Lung (tissue), 12 donors: ENCODE measurements around the gene CENPL. TPM values are rescaled to one million over a fixed set of nuclear protein-coding genes. Genes with fewer than 3 reads are reported as not detected.

Source experiments
- ATAC-seq: fragments of 200-7000 bp; cut with Tn5 transposase; one replicate; pipeline ENCODE4 v1.9.1; 2020; ENCODE audit warnings: moderate number of reproducible peaks; ENCODE audit not compliant: insufficient read depth, low FRiP score
- DNase-seq, 3 donors: peaks; one replicate each; pipeline ENCODE4 v3.0.0-alpha.2; 2013 to 2017
- H3K27ac ChIP-seq, 2 donors: one replicate each; pipeline ENCODE4 v1.5.1; 2013; ENCODE audit warnings: mild to moderate bottlenecking in 2 of 2, moderate library complexity in 2 of 2, control low read depth in 1 of 2, inconsistent platforms in 1 of 2, low read depth in 1 of 2, low read length in 1 of 2
- H3K27me3 ChIP-seq, 3 donors: one replicate each; pipeline ENCODE4 v1.5.1; 2013; ENCODE audit warnings: low read length in 2 of 3; ENCODE audit not compliant: control insufficient read depth in 3 of 3, insufficient read depth in 3 of 3
- H3K36me3 ChIP-seq, 4 donors: one replicate each; pipeline ENCODE4 v1.5.1; 2013; ENCODE audit warnings: low read length in 4 of 4, mild to moderate bottlenecking in 1 of 4, moderate library complexity in 1 of 4; ENCODE audit not compliant: control insufficient read depth in 4 of 4, insufficient read depth in 4 of 4
- H3K4me1 ChIP-seq, 5 donors: one replicate each; pipeline ENCODE4 v1.5.1; 2013; ENCODE audit warnings: low read length in 5 of 5, mild to moderate bottlenecking in 2 of 5, moderate library complexity in 1 of 5; ENCODE audit not compliant: control insufficient read depth in 5 of 5, insufficient read depth in 5 of 5
- H3K4me3 ChIP-seq: one replicate; pipeline ENCODE4 v1.5.1; 2013; ENCODE audit warnings: mild to moderate bottlenecking, control low read depth, moderate library complexity
- H3K9ac ChIP-seq, 2 donors: one replicate each; pipeline ENCODE4 v1.5.1; 2013; ENCODE audit warnings: low read length in 2 of 2, control low read depth in 1 of 2; ENCODE audit not compliant: insufficient read depth in 1 of 2
- H3K9me3 ChIP-seq, 4 donors: one replicate each; pipeline ENCODE4 v1.5.1; 2013; ENCODE audit warnings: low read length in 3 of 4, mild to moderate bottlenecking in 1 of 4, moderate library complexity in 1 of 4; ENCODE audit not compliant: control insufficient read depth in 4 of 4, insufficient read depth in 3 of 4
- WGBS, 2 donors: extraction: QIAGEN DNeasy Blood & Tissue Kit; methylation state at CpG; one replicate each; pipeline ENCODE4 v1.1.7; 2013; 5-methylcytosine and 5-hydroxymethylcytosine counted together
- polyA plus RNA-seq, 2 donors: library from polyadenylated mRNA; stranded (reverse); fragments of 200-250 nt; gene quantifications; one replicate each; pipeline ENCODE4 v1.2.1, GENCODE V29; 2013
- total RNA-seq, 2 donors: library from RNA; depleted of rRNA in 1 of 2; stranded (reverse); fragments of >200 nt in 1 of 2; gene quantifications; one replicate each; pipeline ENCODE4 v1.2.1, GENCODE V29; 2014 to 2021
- TF ChIP-seq, protein P1 (sequence below): IDR thresholded peaks from 2 replicates; pipeline ENCODE4 v1.5.1; 2012; ENCODE audit warnings: mild to moderate bottlenecking; ENCODE audit errors: control extremely low read depth, extremely low read depth
- donor health status: control.
- donor health status: control.
- donor health status: Bipolar disorder and iron deficiency.
- donor health status: healthy.
- donor health status: DM: yes; HTN: yes; CAD: no.

CENPL gene
- total and polyA plus RNA-seq, 4 donors: 1.8 to 8.5 (median 4.5) TPM

DNA sequence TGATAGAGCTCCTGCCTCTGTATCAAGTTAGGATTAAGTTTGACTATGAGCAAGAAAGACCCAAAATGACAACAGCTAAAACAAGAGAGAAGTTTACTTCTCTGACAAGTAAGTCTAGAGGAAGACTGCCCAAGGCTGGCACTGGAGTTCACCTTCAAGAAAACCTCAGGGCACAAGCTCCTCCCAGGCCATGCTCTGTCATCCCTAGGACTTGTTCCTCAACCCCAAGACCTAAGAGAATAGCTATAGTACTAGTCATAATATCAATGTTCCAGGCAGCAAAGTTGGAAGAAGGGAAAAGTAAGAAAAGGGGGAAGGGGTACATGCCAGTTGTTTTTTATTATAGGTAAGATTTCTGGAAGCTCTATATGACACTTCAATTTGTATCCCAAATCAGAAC lies 26.6 kb downstream of the CENPL start:
- H3K36me3 ChIP-seq: peaks cover 1 to 9% (median 6%) of the 10 kb centered on the region in 4 donors
- no peak for ATAC-seq
- TF ChIP-seq, protein P1, sequence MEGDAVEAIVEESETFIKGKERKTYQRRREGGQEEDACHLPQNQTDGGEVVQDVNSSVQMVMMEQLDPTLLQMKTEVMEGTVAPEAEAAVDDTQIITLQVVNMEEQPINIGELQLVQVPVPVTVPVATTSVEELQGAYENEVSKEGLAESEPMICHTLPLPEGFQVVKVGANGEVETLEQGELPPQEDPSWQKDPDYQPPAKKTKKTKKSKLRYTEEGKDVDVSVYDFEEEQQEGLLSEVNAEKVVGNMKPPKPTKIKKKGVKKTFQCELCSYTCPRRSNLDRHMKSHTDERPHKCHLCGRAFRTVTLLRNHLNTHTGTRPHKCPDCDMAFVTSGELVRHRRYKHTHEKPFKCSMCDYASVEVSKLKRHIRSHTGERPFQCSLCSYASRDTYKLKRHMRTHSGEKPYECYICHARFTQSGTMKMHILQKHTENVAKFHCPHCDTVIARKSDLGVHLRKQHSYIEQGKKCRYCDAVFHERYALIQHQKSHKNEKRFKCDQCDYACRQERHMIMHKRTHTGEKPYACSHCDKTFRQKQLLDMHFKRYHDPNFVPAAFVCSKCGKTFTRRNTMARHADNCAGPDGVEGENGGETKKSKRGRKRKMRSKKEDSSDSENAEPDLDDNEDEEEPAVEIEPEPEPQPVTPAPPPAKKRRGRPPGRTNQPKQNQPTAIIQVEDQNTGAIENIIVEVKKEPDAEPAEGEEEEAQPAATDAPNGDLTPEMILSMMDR: no peak

DNA sequence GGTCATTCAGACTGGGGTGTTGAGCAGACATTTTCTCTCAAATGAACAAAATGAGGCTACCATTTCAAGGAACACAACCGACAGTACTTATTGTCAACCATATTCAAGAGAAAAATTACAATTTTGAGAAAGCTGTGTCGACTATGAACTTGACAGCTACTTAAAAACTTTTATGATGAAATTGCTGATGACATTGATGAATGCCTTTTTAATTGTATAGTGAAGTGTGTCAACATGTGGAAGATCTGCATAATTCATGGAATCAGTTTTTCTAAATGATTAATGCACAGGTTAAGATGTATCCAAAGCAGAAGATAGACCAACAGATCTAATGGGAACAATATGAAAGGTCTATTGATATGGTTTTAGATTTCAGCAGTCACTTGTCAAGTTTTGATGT lies 34.8 kb downstream of the CENPL start:
- TF ChIP-seq, protein P1: no peak
- Histone ChIP-seq H3K4me1 (no peaks in the 10 kb centered on the region), H3K36me3 (peaks cover under 1 to 11% (median 3%) of the 10 kb centered on the region in 4 donors), H3K4me3 (no peak overlapping the region), H3K27ac (no peak overlapping the region), H3K27me3 (no peaks in the 10 kb centered on the region), H3K9me3 (peaks cover 0 to 3% (median 0%) of the 10 kb centered on the region in 4 donors), H3K9ac (no peak overlapping the region)
- 95 to 97% methylated on average over 2 of the region's 2 CpGs for whole genome bisulfite sequencing, 2 donors
- ATAC-seq (no peak), DNase-seq (no peak)

More for the DNA sequence above, 26.6 kb downstream of the CENPL start:
- Histone ChIP-seq H3K9ac (no peak overlapping the region), H3K4me3 (no peak overlapping the region), H3K9me3 (no peaks in the 10 kb centered on the region), H3K27me3 (no peaks in the 10 kb centered on the region), H3K27ac (no peak overlapping the region), H3K4me1 (no peaks in the 10 kb centered on the region)
- DNase-seq: no peak

DNA sequence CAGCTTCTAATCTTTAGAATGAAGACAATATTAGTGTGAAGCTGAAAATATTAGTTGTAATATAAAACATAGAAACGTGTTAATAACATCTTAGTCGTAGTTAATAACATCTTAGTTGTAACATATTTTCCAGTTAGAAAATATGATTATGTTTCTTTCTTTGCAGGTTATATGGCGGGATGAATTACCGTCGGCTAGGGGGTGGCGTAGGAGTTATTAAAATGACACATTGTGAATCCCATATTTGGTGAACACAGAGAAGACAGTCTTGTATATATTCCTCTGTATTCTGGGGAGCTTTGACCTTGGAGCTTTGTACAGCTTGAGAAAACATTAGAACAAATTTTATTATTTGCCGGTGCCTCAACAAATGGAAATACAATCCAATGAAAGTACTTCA lies 39.7 kb downstream of the CENPL start:
- DNase-seq (no peak), ATAC-seq (no peak)
- Histone ChIP-seq H3K36me3 (peaks cover 11 to 30% (median 15%) of the 10 kb centered on the region in 4 donors), H3K9me3 (no peaks in the 10 kb centered on the region), H3K27ac (no peak overlapping the region), H3K4me1 (no peaks in the 10 kb centered on the region), H3K9ac (no peak overlapping the region), H3K4me3 (no peak overlapping the region), H3K27me3 (no peaks in the 10 kb centered on the region)
- WGBS, 2 donors: 95 to 98% methylated on average over 7 of the region's 7 CpGs
- TF ChIP-seq, protein P1: no peak

DNA sequence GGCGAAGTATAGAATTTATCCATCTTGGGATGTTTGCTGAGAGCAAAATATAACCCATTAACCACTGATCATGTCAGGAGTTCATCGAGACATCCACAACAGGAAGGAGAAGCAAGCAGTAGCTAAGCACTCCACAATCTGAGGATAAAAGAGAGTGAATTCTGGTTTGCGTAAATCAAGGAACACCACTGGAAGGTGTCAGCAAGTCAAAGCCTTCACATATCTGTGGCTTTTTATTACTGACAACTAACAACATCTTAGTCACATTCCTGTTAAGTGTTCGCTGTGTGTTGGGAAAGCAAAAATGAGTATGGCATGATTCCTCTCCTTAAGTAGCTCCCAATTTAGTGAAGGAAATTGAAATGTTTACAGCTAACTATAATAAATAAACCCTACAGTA lies 44.7 kb downstream of the CENPL start:
- WGBS, 2 donors: 97 to 99% methylated on average over 4 of the region's 4 CpGs
- Histone ChIP-seq H3K4me1 (no peaks in the 10 kb centered on the region), H3K9ac (no peak overlapping the region), H3K9me3 (peaks cover 0 to 3% (median 0%) of the 10 kb centered on the region in 4 donors), H3K27ac (no peak overlapping the region), H3K27me3 (no peaks in the 10 kb centered on the region), H3K4me3 (no peak overlapping the region), H3K36me3 (peaks cover 22 to 42% (median 33%) of the 10 kb centered on the region in 4 donors)
- TF ChIP-seq, protein P1: no peak
- no peak for ATAC-seq
- no peak for DNase-seq
